Fibroblast of lung (primary cell): ENCODE results near the gene SLCO2B1. TPM values are rescaled to one million over a fixed set of nuclear protein-coding genes. Genes with fewer than 3 reads are reported as not detected.

Experiments
- DNase-seq, 2 donors: peaks; one replicate each; pipeline versions ENCODE4 v3.0.0 to v3.0.0-alpha.2; 2010; ENCODE audit warnings: low read depth in 2 of 2
- H2AFZ ChIP-seq: 2 replicates; pipeline ENCODE4 v1.5.1; 2012; ENCODE audit warnings: low read length, control low read depth, inconsistent platforms
- H3K27ac ChIP-seq: 2 replicates; pipeline ENCODE4 v1.5.1; 2011; ENCODE audit warnings: low read length, control low read depth; ENCODE audit not compliant: insufficient read depth
- H3K27me3 ChIP-seq: 2 replicates; pipeline ENCODE4 v1.5.1; 2011; ENCODE audit warnings: mild to moderate bottlenecking, low read length; ENCODE audit not compliant: control insufficient read depth, insufficient read depth
- H3K36me3 ChIP-seq: 2 replicates; pipeline ENCODE4 v1.5.1; 2011; ENCODE audit warnings: low read length; ENCODE audit not compliant: control insufficient read depth, insufficient read depth
- H3K4me1 ChIP-seq: 2 replicates; pipeline ENCODE4 v1.5.1; 2011; ENCODE audit warnings: low read length; ENCODE audit not compliant: control insufficient read depth, insufficient read depth; ENCODE audit errors: extremely low read depth
- H3K4me2 ChIP-seq: 2 replicates; pipeline ENCODE4 v1.5.1; 2011; ENCODE audit warnings: low read length, control low read depth; ENCODE audit not compliant: insufficient read depth; ENCODE audit errors: extremely low read depth
- H3K4me3 ChIP-seq, 4 experiments: fragments of 200-600 bp in 1 of 4; sonication (generic) in 1 of 4; replicated peaks in 1 of 4; 2 replicates each; pipeline ENCODE4 v1.5.1; 2011 to 2016; ENCODE audit warnings: low read length in 4 of 4, low read depth in 3 of 4, mild to moderate bottlenecking in 3 of 4, control low read depth in 2 of 4, inconsistent platforms in 1 of 4, mixed read lengths in 1 of 4; ENCODE audit not compliant: insufficient read depth in 1 of 4; ENCODE audit errors: control extremely low read depth in 1 of 4
- H3K79me2 ChIP-seq: 2 replicates; pipeline ENCODE4 v1.5.1; 2012; ENCODE audit warnings: mild to moderate bottlenecking, low read length, inconsistent platforms; ENCODE audit not compliant: control insufficient read depth, insufficient read depth
- H3K9ac ChIP-seq: 2 replicates; pipeline ENCODE4 v1.5.1; 2011; ENCODE audit warnings: mild to moderate bottlenecking, low read length, control low read depth; ENCODE audit not compliant: insufficient read depth
- H3K9me3 ChIP-seq: 2 replicates; pipeline ENCODE4 v1.5.1; 2012; ENCODE audit warnings: low read depth, low read length; ENCODE audit not compliant: control insufficient read depth, insufficient read depth
- H4K20me1 ChIP-seq: 2 replicates; pipeline ENCODE4 v1.5.1; 2011; ENCODE audit warnings: low read length; ENCODE audit not compliant: control insufficient read depth, insufficient read depth; ENCODE audit errors: extremely low read depth
- EZH2 ChIP-seq: IDR thresholded peaks from 2 replicates; pipeline ENCODE4 v1.5.1; 2012; ENCODE audit warnings: low read length, control low read depth, mild to moderate bottlenecking; ENCODE audit errors: missing control alignments
- polyA plus RNA-seq, 2 donors: library from polyadenylated mRNA; depleted of rRNA in 1 of 2; stranded (reverse) in 1 of 2; unstranded in 1 of 2; fragments of >200 nt; gene quantifications; 2 replicates each; pipeline ENCODE4 v1.2.1, GENCODE V29; 2011 to 2012; ENCODE audit warnings: missing spikeins in 1 of 2
- total RNA-seq: library from RNA; depleted of rRNA; stranded (reverse); fragments of >200 nt; gene quantifications from 2 replicates; pipeline ENCODE4 v1.2.1, GENCODE V29; 2014
- TF ChIP-seq, protein P1 (sequence below), 2 donors: IDR thresholded peaks in 1 of 2; conservative IDR thresholded peaks in 1 of 2; 1 replicate in 1 of 2; 2 replicates in 1 of 2; pipeline ENCODE4 v1.5.1; 2011 to 2012; ENCODE audit warnings: low read length in 2 of 2, control low read depth in 1 of 2, inconsistent platforms in 1 of 2, low read depth in 1 of 2, mild to moderate bottlenecking in 1 of 2

SLCO2B1 gene
- total and polyA plus RNA-seq, 2 donors (not counting 1 experiment from before 2014, with no cell fraction given) = not detected

DNA sequence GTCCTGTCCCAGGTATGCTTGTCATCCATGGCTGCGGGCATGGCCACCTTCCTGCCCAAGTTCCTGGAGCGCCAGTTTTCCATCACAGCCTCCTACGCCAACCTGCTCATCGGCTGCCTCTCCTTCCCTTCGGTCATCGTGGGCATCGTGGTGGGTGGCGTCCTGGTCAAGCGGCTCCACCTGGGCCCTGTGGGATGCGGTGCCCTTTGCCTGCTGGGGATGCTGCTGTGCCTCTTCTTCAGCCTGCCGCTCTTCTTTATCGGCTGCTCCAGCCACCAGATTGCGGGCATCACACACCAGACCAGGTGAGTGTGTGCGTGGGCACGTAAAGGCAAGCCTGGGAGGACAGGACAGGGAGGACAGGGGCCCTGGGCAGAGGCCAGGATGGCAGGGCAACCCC is 42.4 kb downstream of the SLCO2B1 start:
- Histone ChIP-seq H3K9ac (no peak overlapping the region), H3K9me3 (no peaks in the 10 kb centered on the region), H3K4me1 (no peaks in the 10 kb centered on the region), H3K36me3 (no peaks in the 10 kb centered on the region), H3K27ac (no peak overlapping the region), H3K79me2 (no peaks in the 10 kb centered on the region), H3K27me3 (peaks cover under 1% of the 10 kb centered on the region), H4K20me1 (no peaks in the 10 kb centered on the region), H3K4me2 (no peak overlapping the region), H3K4me3 (no peak overlapping the region), H2AFZ (no peak overlapping the region)
- no peak for DNase-seq
- TF ChIP-seq, protein P1, sequence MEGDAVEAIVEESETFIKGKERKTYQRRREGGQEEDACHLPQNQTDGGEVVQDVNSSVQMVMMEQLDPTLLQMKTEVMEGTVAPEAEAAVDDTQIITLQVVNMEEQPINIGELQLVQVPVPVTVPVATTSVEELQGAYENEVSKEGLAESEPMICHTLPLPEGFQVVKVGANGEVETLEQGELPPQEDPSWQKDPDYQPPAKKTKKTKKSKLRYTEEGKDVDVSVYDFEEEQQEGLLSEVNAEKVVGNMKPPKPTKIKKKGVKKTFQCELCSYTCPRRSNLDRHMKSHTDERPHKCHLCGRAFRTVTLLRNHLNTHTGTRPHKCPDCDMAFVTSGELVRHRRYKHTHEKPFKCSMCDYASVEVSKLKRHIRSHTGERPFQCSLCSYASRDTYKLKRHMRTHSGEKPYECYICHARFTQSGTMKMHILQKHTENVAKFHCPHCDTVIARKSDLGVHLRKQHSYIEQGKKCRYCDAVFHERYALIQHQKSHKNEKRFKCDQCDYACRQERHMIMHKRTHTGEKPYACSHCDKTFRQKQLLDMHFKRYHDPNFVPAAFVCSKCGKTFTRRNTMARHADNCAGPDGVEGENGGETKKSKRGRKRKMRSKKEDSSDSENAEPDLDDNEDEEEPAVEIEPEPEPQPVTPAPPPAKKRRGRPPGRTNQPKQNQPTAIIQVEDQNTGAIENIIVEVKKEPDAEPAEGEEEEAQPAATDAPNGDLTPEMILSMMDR (conservative IDR thresholded peaks at IDR 0.05 in 1 of 2, IDR thresholded peaks at IDR 0.05 in 1 of 2; ENCODE audit: low read depth in 1 of 2, low read length in 2 of 2) = no peak
- no peak for TF ChIP-seq EZH2

DNA sequence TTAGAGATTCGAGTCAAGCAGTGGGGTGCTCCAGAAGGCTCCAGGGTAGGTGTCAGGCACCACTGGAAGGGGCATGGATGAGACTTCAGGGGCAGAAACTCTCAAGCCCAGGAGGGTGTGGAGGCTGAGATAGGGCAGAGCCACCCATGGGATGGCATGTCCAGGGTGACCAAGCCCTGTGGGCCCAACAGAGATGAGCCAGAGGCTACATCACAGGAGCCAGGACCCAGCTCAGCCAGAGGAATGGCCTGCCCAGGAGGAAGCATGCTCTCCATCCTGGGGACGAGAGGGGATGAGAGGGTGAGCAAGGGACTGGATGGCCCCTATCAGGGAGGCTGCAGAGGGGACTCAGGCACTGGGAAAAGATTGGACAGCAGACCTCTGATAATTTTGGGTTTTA is 42.8 kb downstream of the SLCO2B1 start:
- no peak for DNase-seq
- no peaks in the 10 kb centered on the region for H3K79me2 ChIP-seq
- no peak overlapping the region for H3K4me2 ChIP-seq
- no peak overlapping the region for H3K9ac ChIP-seq
- no peak overlapping the region for H3K4me3 ChIP-seq
- no peak overlapping the region for H2AFZ ChIP-seq
- H3K27ac ChIP-seq = no peak overlapping the region
- no peak for TF ChIP-seq EZH2
- TF ChIP-seq, protein P1 (conservative IDR thresholded peaks at IDR 0.05 in 1 of 2, IDR thresholded peaks at IDR 0.05 in 1 of 2; ENCODE audit: low read depth in 1 of 2, low read length in 2 of 2) = no peak
- no peaks in the 10 kb centered on the region for H3K36me3 ChIP-seq
- no peaks in the 10 kb centered on the region for H4K20me1 ChIP-seq
- peaks cover 5% of the 10 kb centered on the region for H3K27me3 ChIP-seq
- H3K9me3 ChIP-seq = no peaks in the 10 kb centered on the region
- H3K4me1 ChIP-seq = no peaks in the 10 kb centered on the region

DNA sequence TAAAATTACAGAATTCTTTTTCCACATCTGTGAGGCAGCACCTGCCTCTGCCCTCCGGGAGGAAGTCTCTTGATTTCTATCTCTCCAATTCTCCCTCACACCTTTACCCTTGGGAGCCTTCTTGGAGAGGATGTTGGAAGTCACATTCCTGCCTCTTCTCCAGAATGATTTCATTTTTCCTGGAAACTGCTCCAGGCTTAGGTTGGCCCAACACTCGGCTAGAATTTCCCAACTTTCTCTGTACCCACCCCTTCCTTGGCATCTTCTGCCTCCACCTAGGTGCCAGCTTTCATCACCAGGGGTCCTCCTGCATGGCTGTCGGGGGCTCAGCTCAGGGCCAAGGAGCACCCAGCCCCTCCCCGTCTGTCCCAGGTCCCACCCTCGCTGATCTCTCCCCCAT is 43.2 kb downstream of the SLCO2B1 start:
- H3K9ac ChIP-seq = no peak overlapping the region
- H3K4me3 ChIP-seq = no peak overlapping the region
- no peaks in the 10 kb centered on the region for H3K9me3 ChIP-seq
- no peaks in the 10 kb centered on the region for H4K20me1 ChIP-seq
- no peak for DNase-seq
- H3K79me2 ChIP-seq = no peaks in the 10 kb centered on the region
- no peak overlapping the region for H3K27ac ChIP-seq
- TF ChIP-seq, protein P1 (conservative IDR thresholded peaks at IDR 0.05 in 1 of 2, IDR thresholded peaks at IDR 0.05 in 1 of 2; ENCODE audit: low read depth in 1 of 2, low read length in 2 of 2) = no peak
- no peak for TF ChIP-seq EZH2
- H3K36me3 ChIP-seq = no peaks in the 10 kb centered on the region
- H3K4me2 ChIP-seq = no peak overlapping the region
- H3K27me3 ChIP-seq = peaks cover 9% of the 10 kb centered on the region
- no peaks in the 10 kb centered on the region for H3K4me1 ChIP-seq
- no peak overlapping the region for H2AFZ ChIP-seq
